NCI-H187 (cell line): ENCODE results near the gene NAPSA.
A peak's percentile ranks its signal among the peaks of the same experiment; 100 is the strongest.

Source experiments
- DNase-seq, 2 experiments: peaks; one replicate each; lab custom pipeline; 2025; lab: John Stamatoyannopoulos, UW

NAPSA gene

GRCh38 chr19:50314724-50315708 lies 50.4 kb downstream of the NAPSA start:
- DNase-seq: no peak

GRCh38 chr19:50313812-50314536 lies 51.5 kb downstream of the NAPSA start:
- DNase-seq: peak in 1 of 2 experiments; percentile 12

- DNase-seq: no peak
Observed at GRCh38 chr19:50312967-50313811, 52.2 kb downstream of the NAPSA start.

DNA sequence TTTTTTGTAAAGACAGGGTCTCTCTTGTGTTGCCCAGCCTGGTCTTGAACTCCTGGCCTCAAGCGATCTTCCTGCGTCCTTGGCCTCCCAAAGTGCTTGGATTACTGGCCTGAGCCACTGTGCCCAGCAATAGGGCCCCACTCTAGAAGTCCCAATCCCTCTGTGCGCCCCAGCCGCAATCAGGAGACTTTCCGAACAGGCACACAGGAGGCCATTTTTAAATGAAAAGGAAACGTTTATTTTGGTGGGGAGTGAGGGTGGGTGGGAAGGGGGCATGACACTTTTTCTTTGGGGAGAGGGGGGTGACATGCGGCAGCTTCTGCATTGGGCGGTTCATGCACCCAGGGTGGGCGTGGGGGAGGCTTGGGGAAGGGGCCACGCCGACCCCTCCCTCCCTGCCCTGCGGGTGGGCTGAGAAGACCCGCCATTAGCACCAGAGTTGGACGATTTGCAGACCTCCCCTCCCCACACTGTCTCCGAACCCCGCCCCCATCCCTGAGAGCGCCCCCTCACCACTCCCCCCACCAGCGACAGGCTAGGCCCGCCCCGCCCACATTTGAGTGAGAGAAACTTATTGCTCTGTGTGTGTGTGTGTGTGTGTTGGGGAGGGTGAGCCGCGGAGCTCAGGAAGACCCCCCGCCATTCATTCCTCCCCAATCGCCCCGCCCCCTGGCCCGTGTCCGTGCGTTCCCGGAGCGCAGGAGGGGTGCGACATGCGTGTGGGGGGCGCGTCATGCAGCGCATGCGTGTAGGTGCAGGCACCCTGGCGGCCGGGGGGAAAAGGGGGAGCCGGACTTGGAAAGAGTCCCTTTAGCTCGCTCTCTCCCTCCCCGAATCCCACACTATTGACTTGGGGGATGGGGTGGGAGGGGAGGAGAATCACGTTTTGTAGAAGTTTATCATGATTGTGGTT lies 53.5 kb downstream of the NAPSA start:
- no peak for DNase-seq

GRCh38 chr19:50310759-50311465 lies 54.5 kb downstream of the NAPSA start:
- DNase-seq: no peak

GRCh38 chr19:50309396-50310125 lies 55.9 kb downstream of the NAPSA start:
- DNase-seq: no peak

DNA sequence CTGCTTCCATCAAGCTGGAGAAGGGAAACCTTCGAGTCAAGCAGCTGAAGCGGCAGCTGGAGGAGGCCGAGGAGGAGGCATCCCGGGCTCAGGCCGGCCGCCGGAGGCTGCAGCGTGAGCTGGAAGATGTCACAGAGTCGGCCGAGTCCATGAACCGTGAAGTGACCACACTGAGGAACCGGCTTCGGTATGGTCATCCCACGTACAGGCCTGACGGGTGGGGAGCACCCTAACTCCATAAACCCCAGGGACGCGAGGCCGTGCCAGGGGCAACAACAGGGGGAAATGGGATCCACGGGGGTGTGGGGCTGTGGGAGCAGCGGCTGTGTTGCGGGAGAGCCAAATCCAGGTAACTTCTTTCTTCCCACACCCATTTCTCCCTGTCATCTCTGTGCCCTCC lies 56.4 kb downstream of the NAPSA start:
- no peak for DNase-seq
